Hematopoietic multipotent progenitor cell treated with erythropoietin and hydrocortisone succinate and interleukin-3 and kit ligand, for 4 days (in vitro differentiated cells): Measurements from ENCODE around the gene EP400.
A peak's percentile ranks its signal among the peaks of the same experiment; 100 is the strongest.
"Not testable (repeated sequence)": the region's sequence is repeated elsewhere in the genome, so short reads cannot be mapped to it uniquely, and the experiment has no call there.

Source experiments
- DNase-seq: peaks from one replicate; pipeline ENCODE4 v3.0.0-alpha.2; 2015

Gene EP400

DNA sequence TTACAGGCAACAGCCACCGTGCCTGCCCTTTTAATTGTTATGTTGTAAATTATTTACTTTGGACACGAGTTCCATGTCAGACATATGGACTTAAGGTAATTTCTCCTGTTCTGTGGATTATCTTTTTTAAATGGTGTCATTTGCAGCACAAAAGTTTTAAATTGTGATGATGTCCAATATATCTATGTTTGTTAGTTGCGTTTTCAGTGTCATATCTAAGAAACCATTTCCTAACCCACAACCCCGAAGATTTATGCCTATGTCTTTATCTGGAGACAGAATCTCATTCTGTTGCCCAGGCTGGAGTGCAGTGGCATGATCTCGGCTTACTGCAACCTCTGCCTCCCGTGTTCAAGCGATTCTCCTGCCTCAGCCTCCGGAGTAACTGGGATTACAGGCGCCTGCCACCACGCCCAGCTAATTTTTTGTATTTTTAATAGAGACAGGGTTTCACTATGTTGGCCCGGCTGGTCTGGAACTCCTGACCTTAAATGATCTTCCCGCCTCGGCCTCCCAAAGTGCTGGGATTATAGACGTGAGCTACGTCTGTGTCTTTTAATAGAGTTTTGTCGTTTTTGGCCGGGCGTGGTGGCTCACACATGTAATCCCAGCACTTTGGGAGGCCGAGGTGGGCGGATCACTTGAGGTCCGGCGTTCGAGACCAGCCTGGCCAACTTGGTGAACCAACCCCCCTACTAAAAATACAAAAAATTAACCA is 870 bp upstream of the EP400 start:
- peak; percentile 74 for DNase-seq

DNA sequence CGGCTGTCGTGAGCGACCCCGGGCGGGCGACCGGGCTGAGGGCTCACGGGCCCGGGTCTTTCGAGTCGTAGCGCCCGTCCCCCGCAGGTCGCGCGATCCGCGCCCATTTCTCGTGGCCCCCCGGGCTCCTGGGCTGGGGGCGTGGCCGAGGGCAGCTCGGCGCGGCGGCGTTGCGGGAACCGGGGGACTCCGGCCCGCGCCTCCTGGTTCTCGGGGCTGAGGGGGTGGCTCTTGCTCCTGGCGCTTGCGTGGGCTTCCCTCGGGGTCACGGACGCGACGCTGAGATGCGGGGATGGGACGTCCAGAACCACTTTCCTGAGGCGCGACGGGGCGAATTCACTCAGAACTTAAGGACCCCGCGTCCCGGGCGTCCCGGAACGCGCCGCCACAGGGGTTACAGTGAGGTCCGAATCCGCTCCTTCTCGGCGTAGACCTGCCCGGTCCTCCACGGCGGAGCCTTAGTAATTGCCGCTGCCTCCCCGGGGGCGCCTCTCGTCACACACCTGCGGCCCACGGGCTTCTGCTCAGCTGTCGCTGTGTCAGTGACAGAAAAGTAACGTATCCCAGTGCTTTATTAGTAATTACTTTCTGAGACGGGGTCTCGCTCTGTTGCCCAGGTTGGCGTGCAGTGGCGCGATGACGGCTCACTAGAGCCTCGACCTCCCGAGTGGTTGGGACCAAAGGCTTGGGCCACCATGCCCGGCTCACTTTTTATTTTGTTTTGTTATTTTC is 606 bp downstream of the EP400 start:
- DNase-seq = peak; percentile 58

DNA sequence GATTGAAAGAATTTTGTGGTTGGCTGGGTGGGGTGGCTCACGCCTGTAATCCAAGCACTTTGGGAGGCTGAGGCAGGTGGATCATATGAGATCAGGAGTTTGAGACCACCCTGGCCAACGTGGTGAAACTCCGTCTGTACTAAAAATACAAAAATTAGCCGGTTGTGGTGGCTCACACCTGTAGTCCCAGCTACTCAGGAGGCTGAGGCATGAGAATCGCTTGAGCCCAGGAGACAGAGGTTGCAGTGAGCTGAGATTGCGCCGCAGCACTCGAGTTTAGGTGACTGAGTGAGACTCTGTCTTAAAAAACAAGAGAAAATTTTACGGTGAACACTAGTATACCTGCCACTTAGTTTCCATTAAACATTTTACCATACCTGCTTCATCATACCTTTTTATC is 4.1 kb downstream of the EP400 start:
- not testable (repeated sequence) for DNase-seq

DNA sequence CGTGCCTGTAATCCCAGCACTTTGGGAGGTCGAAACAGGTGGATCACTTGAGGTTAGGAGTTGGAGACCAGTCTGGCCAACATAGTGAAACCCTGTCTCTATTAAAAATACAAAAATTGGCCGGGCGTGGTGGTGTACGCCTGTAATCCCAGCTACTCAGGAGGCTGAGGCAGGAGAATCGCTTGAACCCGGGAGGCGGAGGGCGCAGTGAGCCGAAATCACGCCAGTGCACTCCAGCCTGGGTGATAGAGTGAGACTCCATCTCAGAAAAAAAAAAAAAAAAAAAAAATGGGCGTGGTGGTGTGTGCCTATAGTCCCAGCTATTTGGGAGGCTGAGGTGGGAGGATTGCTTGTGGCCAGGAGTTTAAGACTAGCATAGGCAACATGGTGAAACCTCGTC is 4.7 kb downstream of the EP400 start:
- not testable (repeated sequence) for DNase-seq

DNA sequence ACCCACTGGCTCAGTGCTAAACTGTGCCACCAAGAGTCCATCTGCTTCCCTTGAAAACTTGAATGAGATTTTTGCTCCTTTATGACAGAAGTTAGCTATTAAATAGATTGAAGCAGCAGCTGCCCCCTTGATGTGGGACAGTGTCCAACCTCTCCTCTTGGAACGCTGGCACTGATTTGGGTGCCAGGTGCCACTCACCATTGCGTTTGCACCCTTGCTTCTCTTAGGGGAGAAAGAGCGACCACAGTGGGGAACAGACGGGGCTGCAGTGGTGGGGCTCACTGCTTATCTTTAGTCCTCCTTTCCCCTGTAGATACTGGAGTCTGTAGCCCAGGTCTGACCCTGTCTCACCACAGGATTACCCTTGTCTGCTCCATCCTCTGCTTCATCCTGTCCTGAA is 9.4 kb downstream of the EP400 start:
- DNase-seq = peak; percentile 22

DNA sequence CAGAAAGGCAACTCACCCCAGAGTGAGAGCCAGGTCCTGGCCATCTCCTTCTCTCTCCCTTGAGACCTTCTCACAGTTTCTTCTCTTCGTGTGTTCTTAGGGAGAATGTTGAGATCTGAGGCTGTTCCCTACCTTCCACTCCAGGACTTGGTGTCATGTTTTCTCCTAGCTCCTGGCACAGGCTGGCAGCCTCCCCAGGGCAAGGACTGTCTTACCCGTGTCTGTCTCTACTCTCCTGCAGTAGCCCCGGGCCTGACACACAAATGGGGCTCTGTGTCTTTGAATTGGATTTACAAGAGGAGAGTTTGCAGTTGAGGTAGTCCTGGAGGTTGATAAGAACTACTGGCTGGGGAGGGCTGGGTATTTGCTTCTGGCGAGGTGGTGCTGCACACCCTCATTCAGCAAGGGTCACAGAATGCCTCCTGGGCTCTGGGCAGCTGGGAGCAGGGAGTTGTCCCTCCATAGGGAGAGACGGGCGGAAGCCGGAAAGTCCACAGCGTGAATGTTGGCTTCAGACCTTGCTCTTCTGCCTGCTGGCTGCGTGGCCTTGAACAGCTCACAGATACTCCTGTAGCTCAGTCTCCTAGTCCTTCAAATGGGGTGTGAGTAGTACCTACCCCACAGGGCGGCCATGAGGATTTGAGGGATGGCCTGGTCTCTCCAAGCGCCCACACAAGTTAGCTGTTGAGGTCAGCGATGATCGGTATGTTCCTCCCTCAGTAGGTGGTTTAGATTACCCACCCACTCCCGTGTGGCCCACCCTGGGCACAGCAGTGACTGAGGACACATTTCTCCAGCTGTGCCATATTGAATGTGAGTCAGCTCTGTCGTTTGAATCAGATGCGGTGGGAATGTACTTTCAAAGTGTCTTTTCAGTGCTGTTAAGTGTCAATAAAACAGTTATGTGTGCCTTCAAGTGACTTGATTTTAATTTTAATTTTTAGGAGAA is 10.2 kb downstream of the EP400 start:
- DNase-seq = no peak

DNA sequence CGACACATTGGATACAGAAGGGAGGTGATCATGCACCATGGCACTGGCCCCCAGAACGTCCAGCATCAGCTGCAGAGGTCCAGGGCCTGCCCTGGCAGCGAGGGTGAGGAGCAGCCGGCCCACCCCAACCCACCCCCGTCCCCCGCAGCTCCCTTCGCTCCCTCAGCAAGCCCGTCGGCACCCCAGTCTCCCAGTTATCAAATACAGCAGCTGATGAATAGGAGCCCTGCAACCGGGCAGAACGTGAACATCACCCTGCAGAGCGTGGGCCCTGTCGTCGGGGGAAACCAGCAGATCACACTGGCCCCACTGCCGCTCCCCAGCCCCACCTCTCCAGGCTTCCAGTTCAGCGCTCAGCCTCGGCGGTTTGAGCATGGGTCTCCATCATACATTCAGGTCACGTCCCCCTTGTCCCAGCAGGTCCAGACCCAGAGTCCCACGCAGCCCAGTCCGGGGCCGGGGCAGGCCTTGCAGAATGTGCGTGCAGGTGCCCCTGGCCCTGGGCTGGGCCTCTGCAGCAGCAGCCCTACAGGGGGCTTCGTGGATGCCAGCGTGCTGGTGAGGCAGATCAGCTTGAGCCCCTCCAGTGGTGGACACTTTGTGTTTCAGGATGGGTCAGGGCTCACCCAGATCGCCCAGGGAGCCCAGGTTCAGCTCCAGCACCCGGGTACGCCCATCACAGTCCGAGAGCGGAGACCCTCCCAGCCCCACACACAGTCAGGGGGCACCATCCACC is 11.0 kb downstream of the EP400 start:
- not testable (repeated sequence) for DNase-seq

DNA sequence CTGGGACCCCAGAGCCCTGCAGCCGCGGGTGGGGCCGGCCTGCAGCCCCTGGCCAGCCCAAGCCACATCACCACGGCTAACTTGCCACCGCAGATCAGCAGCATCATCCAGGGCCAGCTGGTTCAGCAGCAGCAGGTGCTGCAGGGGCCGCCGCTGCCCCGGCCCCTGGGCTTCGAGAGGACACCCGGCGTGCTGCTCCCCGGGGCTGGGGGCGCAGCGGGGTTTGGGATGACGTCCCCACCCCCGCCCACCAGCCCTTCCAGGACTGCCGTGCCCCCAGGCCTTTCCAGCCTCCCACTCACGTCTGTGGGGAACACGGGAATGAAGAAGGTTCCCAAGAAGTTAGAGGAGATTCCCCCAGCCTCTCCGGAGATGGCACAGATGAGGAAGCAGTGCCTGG is 11.6 kb downstream of the EP400 start:
- DNase-seq = not testable (repeated sequence)

DNA sequence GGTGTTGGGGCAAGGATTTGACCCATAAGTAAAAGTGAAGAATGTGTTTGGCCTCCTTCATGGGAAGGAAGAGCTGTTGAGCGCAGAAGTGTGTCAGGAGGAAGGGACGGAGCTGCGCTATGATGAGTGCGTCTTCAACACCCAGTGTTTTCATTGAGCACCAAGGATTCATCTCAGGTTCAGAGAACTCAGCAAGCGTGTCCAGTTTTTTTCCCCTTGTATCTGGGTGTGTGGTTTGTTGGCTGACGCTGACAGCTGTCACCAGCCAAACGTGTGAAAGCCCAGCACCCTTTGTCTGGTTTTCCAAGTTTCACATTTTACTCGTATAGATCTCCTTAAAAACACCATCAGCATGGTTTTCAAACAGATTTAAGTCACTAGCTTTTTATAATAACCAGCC is 12.3 kb downstream of the EP400 start:
- no peak for DNase-seq

DNA sequence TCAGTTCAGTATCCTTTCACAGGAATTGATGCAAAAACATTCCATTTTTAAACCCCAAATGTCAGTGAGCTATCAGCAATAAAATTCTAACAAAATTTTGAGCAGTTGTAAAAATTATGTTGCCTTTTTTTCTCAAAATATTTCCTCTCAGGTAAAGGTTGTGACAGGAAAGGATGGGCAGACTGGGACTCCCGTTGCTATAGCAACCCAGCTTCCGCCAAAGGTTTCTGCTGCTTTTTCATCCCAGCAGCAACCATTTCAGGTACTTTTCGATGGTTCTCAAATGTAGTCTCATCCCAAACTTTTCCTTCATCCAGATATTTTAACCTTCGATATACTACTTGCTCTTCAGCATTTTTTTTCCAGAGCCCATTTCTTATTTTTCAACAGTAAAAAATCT is 13.6 kb downstream of the EP400 start:
- no peak for DNase-seq

DNA sequence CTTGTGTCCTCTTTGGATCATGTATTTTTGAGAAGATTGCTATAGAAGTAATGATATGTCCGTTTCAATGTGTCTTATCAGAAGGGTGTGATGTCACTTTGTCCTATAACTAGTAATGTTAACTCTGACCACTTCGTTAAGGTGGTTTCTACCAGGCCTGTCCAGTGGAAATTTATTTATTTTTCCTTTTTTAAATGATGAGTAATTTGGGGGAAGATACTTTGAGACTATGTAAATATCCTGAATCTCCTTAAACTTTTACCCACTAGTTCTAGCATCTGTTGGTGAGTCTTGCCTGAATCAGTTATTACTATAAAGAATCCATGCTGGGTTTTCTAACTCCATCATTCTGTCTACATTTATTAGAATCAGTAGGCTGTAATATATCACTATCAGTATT is 15.3 kb downstream of the EP400 start:
- no peak for DNase-seq

DNA sequence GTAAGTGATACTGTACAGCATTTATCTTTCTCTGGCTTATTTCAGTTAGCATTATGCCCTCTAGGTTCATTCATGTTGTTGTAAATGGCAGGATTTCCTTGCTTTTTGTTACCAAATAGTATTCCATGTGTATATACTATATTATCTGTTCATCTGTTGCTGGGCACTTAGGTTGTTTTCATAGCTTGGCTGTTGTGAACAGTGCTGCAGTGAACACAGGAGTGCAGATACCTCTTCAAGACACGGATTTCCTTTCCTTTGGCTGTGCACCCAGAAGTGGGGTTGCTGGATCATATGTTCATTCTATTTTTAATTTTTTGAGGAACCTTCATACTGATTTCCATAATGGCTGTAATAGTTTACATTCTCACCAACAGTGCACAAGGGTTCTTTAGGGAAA is 21.5 kb downstream of the EP400 start:
- no peak for DNase-seq

DNA sequence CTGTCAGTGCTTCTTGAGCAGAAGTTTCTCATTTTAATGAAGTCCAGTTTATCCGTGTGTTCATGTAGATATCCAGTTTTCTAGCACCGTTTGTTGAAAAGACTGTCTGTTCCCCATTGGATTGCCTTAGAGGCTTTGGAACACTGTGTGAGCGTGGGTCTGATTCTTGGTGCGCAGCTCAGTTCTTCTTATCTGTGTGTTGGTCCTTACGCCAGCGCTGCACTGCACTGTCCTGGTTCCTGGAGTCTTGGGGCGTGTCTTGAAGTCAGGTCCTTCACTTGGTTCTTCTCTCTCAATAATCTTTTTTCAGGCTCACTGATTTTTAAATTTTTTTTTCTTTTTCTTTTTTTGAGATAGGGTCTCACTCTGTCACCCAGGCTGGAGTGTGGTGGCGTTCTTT is 25.5 kb downstream of the EP400 start:
- no peak for DNase-seq

DNA sequence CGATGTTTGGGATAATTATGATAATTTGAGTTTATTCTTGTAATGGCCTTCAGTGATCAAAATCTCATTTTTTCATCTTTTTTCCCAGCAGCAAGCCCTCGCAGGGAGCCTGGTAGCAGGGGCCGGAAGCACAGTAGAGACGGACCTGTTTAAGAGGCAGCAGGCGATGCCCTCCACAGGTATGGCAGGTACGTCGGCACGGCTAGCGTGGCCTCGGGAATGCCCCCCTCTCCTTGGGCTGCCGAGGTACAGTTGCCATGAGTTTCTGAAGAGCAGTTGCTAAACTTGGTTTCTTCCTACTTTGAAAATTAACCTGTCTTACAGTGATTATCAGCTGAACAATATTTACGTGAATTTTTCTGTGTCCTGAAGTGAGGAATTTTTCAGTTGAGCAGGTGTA is 29.9 kb downstream of the EP400 start:
- no peak for DNase-seq

DNA sequence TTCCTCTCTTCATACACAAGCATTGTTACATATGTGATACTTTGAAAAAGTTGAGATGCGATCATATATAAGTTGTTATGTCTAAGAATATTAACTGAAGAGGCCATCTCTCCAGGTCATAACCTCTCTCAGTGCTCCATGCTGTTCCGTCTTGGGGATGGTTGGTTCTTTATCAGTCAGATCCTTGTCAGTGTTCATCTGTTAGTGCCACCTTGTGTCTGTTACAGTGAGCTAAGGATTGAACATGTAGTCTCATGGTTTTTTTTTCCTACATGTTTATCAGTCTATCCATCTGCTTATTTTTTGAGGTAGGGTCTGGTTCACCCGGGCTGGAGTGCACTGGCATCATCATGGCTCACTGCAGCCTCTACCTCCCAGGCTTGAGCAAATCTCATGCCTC is 30.5 kb downstream of the EP400 start:
- peak; percentile 26 for DNase-seq

DNA sequence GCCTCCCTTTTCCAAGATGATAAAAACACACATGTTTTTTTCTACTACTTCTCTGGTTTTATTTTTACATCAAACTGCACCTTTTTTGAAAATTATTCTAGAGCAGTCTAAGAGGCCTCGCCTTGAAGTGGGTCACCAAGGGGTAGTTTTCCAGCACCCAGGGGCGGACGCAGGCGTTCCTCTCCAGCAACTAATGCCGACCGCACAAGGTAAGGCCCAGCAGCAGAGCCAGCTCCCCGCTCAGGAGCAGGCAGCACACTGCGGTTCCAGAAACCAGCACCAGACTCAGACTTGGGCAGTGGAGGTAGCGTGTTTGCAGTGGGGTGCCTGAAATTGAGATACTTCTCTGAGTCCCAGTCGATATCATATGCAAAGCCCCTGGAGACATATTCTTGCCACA is 31.6 kb downstream of the EP400 start:
- DNase-seq = no peak

DNA sequence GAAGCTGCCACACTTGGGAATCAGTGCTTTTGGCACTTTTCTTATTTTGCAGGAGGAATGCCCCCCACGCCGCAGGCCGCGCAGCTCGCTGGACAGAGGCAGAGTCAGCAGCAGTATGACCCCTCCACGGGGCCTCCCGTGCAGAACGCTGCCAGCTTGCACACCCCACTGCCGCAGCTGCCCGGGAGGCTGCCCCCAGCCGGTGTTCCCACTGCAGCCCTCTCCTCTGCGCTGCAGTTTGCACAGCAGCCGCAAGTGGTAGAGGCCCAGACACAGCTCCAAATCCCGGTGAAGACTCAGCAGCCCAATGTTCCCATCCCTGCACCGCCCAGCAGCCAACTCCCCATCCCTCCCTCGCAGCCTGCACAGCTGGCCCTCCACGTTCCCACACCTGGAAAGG is 32.3 kb downstream of the EP400 start:
- no peak for DNase-seq

DNA sequence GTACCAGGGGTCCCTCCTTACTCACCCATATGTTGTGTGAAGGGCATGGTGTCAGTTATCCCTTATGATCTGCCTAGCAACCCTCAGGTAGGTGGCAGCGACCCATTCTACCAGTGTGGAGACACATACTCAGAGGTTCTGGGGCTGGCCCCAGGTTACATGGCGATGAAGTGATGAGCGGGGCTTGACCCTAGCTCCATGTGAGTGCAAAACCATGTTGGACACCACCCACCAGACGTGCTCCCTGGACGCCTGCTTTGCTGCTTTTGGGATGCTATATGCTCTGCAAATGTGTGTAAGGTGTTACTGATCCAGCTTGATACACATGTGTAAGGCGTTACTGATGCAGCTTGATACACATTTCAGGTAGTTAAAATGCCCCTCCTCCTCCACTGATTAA is 33.3 kb downstream of the EP400 start:
- no peak for DNase-seq

DNA sequence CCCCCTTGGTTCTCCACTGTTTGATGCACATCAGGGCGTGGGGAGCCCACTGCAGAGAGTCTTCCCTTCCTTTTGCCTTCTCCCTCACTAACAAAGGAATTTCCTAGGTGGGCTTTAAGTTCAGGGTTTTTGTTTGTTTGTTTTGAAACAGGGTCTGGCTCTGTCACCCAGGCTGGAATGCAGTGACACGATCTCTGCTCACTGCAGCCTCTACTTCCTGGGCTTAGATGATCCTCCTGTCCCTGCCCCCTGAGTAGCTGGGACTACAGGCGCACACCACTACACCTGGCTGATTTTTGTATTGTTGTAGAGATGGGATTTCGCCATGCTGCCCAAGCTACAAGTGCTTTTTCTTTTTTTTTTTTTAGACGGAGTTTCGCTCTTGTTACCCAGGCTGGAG is 33.8 kb downstream of the EP400 start:
- no peak for DNase-seq

DNA sequence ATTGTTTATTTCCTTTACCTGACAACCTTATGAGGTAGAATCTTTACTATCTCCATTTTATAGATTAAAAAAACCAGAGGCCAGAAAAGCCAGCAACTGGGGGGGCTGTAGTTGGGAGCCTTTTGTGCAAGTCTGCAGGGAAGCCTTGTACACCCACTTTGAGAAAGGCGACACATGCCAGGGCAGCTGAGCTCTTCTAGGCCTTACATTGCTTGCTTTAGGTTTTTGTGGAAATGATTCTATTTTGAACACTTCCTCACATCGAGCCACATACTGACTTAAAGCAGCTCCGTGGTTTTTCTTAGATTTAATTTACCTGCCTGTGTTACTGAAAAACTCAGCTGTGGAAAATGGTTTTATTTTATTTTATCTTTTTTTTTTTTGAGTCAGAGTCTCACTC is 34.6 kb downstream of the EP400 start:
- no peak for DNase-seq

DNA sequence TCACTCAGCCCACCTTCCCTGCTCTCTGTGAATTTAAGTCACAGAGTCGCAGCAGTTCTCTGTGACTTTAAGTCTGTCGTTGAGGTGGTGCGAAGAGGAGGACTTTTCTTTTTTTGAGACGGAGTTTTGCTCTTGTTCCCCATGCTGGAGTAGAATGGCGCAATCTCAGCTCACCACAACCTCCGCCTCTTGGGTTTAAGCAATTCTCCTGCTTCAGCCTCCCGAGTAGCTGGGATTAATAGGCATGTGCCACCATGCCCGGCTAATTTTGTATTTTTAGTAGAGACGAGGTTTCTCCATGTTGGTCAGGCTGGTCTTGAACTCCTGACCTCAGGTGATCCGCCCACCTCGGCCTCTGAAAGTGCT is 35.8 kb downstream of the EP400 start:
- peak; percentile 34 for DNase-seq

DNA sequence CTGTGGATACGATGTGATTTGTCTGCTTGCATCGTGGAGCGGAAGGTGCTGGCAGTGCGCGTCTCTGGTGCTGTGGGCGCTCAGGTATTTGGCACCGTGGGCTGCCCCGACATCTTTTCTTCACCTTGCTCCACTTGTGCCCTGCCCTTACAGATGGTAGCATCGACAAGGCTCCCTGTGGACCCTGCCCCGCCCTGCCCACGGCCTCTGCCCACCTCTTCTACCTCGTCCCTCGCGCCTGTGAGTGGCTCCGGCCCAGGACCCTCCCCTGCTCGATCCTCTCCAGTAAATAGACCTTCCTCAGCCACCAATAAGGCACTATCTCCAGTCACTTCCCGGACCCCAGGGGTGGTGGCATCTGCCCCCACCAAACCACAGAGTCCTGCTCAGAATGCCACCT is 36.6 kb downstream of the EP400 start:
- DNase-seq = no peak

DNA sequence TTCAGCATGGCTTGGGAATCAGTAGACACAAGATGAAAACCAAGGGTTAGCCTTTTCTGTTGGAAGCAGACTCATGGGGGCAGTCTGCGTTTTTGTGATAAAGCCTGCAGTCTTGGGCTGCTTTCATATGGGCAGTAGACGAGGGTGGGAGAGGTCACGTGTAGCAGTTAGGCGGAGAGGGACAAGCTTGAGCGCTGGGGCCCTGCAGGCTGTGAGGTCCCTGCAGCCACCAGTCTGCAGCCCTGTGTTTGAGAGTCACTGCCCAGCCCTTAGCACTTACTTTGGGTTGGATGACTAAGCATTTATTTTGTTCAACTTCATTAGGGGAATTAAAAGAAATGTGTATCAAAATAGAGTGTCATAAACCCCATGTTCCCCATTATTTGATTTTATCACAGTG is 37.2 kb downstream of the EP400 start:
- DNase-seq = peak; percentile 91
